PC-3 (cell line): ENCODE measurements around the gene TMTC1.

Source experiments
- CTCF ChIP-seq: fragments of 300-600 bp; sonication (generic); conservative IDR thresholded peaks from 2 replicates; pipeline ENCODE4 v1.5.1; 2017; ENCODE audit warnings: antibody characterized with exemption, low read depth, mild to moderate bottlenecking, low read length
- EZH2phosphoT487 ChIP-seq: fragments of 300-600 bp; sonication (generic); IDR thresholded peaks from 2 replicates; pipeline ENCODE4 v1.6.1; 2018; ENCODE audit warnings: mild to moderate bottlenecking, antibody characterized with exemption, low read length, borderline replicate concordance

GRCh38 chr12:29662734-29663323 is 120.9 kb downstream of the TMTC1 start:
- TF ChIP-seq EZH2phosphoT487 (no peak), CTCF (no peak)
